Calu3 (cell line): ENCODE data around the gene DMAC2. TPM values are rescaled to one million over a fixed set of nuclear protein-coding genes. Genes with fewer than 3 reads are reported as not detected.

ENCODE experiments used
- BruUV-seq: library from RNA; stranded (reverse); fragments of 400-500 nt; replicated peaks from 2 replicates; lab custom pipeline; 2021; lab: Mats Ljungman, UMichigan
- CTCF ChIA-PET: fragments of 300-600 bp; sonication (Branson Sonifier 250); formaldehyde crosslinking; loops from one replicate; lab custom pipeline; 2022; ENCODE audit warnings: antibody characterized with exemption; lab: Charles Lee
- DNase-seq: peaks from one replicate; pipeline ENCODE4 v3.0.0; 2022
- H3K27ac Mint-ChIP-seq: one replicate; pipeline ENCODE4 v1.8.0; 2022; ENCODE audit warnings: mixed read lengths; ENCODE audit not compliant: unreplicated experiment
- H3K27me3 Mint-ChIP-seq: one replicate; pipeline ENCODE4 v1.8.0; 2022; ENCODE audit warnings: mixed read lengths; ENCODE audit not compliant: unreplicated experiment
- H3K36me3 Mint-ChIP-seq: one replicate; pipeline ENCODE4 v1.8.0; 2022; ENCODE audit warnings: mild to moderate bottlenecking, moderate library complexity, mixed read lengths; ENCODE audit not compliant: insufficient read depth, unreplicated experiment
- H3K4me1 Mint-ChIP-seq: one replicate; pipeline ENCODE4 v1.8.0; 2022; ENCODE audit warnings: mild to moderate bottlenecking, low read depth, mixed read lengths; ENCODE audit not compliant: unreplicated experiment
- H3K4me3 Mint-ChIP-seq: one replicate; pipeline ENCODE4 v1.8.0; 2022; ENCODE audit warnings: mild to moderate bottlenecking, low read depth, moderate library complexity, mixed read lengths; ENCODE audit not compliant: unreplicated experiment
- H3K9me3 Mint-ChIP-seq: one replicate; pipeline ENCODE4 v1.8.0; 2022; ENCODE audit warnings: low read depth, mixed read lengths; ENCODE audit not compliant: unreplicated experiment
- intact Hi-C: fragments of 100-400 bp; cut with micrococcal nuclease; formaldehyde crosslinking; loops from one replicate; pipeline ENCODE4 v1.10.0; 2022; ENCODE audit not compliant: unreplicated experiment
- total RNA-seq: library from RNA; stranded (reverse); gene quantifications from 2 replicates; pipeline ENCODE4 v1.2.3, GENCODE V29; 2022
- TF ChIP-seq, protein P1 (sequence below): fragments of 200-600 bp; IDR thresholded peaks from one replicate; pipeline ENCODE4 v1.8.0; 2022; ENCODE audit warnings: antibody characterized with exemption; ENCODE audit not compliant: unreplicated experiment

Gene DMAC2
- total RNA-seq, 1 experiment from 2014 or later: 50.5 TPM

DNA sequence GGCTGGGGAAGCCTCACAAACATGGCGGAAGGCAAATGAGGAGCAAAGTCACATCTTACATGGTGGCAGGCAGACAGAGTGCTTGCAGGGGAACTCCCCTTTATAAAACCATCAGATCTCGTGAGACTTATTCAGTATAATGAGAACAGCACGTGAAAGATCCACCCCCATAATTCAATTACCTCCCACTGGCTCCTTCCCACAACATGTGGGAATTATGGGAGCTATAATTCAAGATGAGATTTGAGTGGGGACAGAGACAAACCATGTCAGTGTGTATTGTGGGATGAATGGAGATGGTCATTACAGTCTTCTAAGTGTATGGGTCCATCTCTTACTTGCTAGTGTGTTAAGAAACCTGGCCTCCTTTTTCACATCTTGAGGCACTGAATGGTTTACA lies 37.7 kb downstream of the DMAC2 start:
- no peak overlapping the region for H3K27ac Mint-ChIP-seq
- H3K4me1 Mint-ChIP-seq: peaks cover 21% of the 10 kb centered on the region
- H3K4me3 Mint-ChIP-seq: no peak overlapping the region
- no peaks in the 10 kb centered on the region for H3K9me3 Mint-ChIP-seq
- H3K36me3 Mint-ChIP-seq: peaks cover 15% of the 10 kb centered on the region
- no peak for DNase-seq
- BruUV-seq: no TSS peak
- CTCF ChIA-PET: no interaction called here
- TF ChIP-seq, protein P1, sequence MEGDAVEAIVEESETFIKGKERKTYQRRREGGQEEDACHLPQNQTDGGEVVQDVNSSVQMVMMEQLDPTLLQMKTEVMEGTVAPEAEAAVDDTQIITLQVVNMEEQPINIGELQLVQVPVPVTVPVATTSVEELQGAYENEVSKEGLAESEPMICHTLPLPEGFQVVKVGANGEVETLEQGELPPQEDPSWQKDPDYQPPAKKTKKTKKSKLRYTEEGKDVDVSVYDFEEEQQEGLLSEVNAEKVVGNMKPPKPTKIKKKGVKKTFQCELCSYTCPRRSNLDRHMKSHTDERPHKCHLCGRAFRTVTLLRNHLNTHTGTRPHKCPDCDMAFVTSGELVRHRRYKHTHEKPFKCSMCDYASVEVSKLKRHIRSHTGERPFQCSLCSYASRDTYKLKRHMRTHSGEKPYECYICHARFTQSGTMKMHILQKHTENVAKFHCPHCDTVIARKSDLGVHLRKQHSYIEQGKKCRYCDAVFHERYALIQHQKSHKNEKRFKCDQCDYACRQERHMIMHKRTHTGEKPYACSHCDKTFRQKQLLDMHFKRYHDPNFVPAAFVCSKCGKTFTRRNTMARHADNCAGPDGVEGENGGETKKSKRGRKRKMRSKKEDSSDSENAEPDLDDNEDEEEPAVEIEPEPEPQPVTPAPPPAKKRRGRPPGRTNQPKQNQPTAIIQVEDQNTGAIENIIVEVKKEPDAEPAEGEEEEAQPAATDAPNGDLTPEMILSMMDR: no peak
- intact Hi-C loops: no loop called here
- no peaks in the 10 kb centered on the region for H3K27me3 Mint-ChIP-seq

DNA sequence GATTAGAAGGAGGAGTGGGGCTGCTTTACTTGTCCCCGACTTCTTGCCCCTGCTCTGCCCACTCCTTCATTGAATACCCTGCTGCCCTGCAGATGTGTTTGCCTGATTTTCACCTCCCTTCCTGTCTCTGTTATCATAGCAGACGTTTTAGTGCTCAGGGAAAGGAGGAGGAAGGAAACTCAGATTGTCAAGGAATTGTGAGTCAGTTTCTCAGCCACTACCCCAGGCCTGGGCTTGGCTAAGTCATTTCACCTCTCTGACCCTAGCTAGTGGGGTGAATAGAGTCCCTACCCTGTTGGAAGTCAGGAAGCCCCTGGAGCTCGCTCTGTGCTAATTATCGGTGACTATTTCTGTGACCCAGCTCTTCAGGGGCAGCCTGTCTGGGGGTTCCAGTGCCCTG lies 38.2 kb downstream of the DMAC2 start:
- peaks cover 20% of the 10 kb centered on the region for H3K36me3 Mint-ChIP-seq

DNA sequence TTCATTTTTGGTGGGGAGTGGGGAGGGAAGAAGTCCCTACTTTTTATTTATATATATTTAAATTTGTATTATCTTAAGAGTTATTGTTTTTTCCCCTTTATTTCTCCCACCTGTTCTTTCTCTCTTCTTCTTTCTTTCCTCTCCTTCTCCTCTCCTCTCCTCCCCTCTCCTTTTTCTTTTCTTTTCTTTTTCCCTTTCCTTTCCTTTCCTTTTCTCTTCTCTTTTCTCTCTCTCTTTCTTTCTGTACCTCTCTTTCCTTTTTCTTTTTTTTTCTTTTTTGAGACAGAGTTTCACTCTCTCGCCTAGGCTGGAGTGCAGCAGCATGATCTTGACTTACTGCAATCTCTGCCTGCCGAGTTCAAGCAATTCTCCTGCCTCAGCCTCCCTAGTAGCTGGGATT lies 40.2 kb downstream of the DMAC2 start:
- H3K4me3 Mint-ChIP-seq: peak overlapping the region; percentile 99
- H3K36me3 Mint-ChIP-seq: peaks cover 23% of the 10 kb centered on the region
- intact Hi-C loops: no loop called here
- DNase-seq: no peak
- no peak overlapping the region for H3K27ac Mint-ChIP-seq
- TF ChIP-seq, protein P1: no peak
- H3K9me3 Mint-ChIP-seq: no peaks in the 10 kb centered on the region
- CTCF ChIA-PET: interaction anchor here (0.6 kb wide), 1 partner anchor 93 kb away, joined by 4 read pairs; no protein-coding TSS in a partner anchor
- BruUV-seq: no TSS peak
- no peaks in the 10 kb centered on the region for H3K27me3 Mint-ChIP-seq
- H3K4me1 Mint-ChIP-seq: peaks cover 34% of the 10 kb centered on the region

More for the DNA sequence above, 38.2 kb downstream of the DMAC2 start:
- Mint-ChIP-seq H3K27me3 (no peaks in the 10 kb centered on the region), H3K4me1 (peaks cover 21% of the 10 kb centered on the region), H3K9me3 (no peaks in the 10 kb centered on the region), H3K4me3 (no peak overlapping the region), H3K27ac (no peak overlapping the region)
- no peak for DNase-seq
- TF ChIP-seq, protein P1: no peak
- no TSS peak for BruUV-seq
- CTCF ChIA-PET: no interaction called here
- intact Hi-C loops: no loop called here

GRCh38 chr19:41399091-41399490 lies 40.6 kb downstream of the DMAC2 start:
- Mint-ChIP-seq H3K27me3 (no peaks in the 10 kb centered on the region), H3K27ac (no peak overlapping the region), H3K4me3 (peak overlapping the region; percentile 99), H3K36me3 (peaks cover 23% of the 10 kb centered on the region), H3K4me1 (peaks cover 34% of the 10 kb centered on the region), H3K9me3 (no peaks in the 10 kb centered on the region)
- CTCF ChIA-PET: interaction anchor here (0.6 kb wide), 1 partner anchor 94 kb away, joined by 4 read pairs; no protein-coding TSS in a partner anchor
- DNase-seq: no peak
- TF ChIP-seq, protein P1: no peak
- BruUV-seq: no TSS peak
- intact Hi-C loops: no loop called here
